Mucosa of stomach (tissue), 1 donor: ENCODE results near the gene TNNT1.
"Not testable (repeated sequence)": the region's sequence is repeated elsewhere in the genome, so short reads cannot be mapped to it uniquely, and the experiment has no call there.

Experiments used
- H3K27me3 ChIP-seq: one replicate; pipeline ENCODE4 v1.7.0; 2013; ENCODE audit warnings: mild to moderate bottlenecking, low read length; ENCODE audit not compliant: control insufficient read depth, insufficient read depth
- H3K36me3 ChIP-seq: one replicate; pipeline ENCODE4 v1.7.0; 2013; ENCODE audit warnings: low read length; ENCODE audit not compliant: control insufficient read depth, insufficient read depth
- H3K4me1 ChIP-seq: one replicate; pipeline ENCODE4 v1.7.0; 2013; ENCODE audit warnings: mild to moderate bottlenecking, low read length; ENCODE audit not compliant: control insufficient read depth, insufficient read depth
- H3K4me3 ChIP-seq: one replicate; pipeline ENCODE4 v1.7.0; 2013; ENCODE audit warnings: low read length
- H3K9ac ChIP-seq: one replicate; pipeline ENCODE4 v1.7.0; 2013; ENCODE audit warnings: mild to moderate bottlenecking, low read length, moderate library complexity
- H3K9me3 ChIP-seq: one replicate; pipeline ENCODE4 v1.7.0; 2013; ENCODE audit warnings: mild to moderate bottlenecking, low read length, moderate library complexity; ENCODE audit not compliant: control insufficient read depth
- donor health status: Pancreatic carcinoma.

Gene TNNT1

DNA sequence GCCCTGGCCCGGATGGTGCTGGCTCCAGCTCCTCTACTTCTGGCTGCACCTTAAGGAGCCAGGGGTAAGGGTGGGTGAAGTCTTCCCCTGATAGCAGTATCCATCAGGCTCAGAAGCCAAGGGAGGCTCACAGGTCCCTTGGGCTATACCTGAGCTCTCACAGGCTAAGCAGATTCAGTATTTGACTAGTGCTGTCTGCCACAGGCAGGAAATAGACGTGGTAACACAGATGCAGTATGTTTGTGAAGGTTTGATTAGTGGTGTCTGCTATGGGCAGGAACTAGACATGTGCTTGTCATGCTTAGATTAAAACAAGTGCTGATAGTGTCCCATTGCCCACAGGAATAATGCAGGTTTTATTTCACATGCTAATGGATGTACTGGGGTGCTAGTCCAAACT lies 27.1 kb upstream of the TNNT1 start:
- H3K9me3 ChIP-seq = no peaks in the 10 kb centered on the region
- no peak overlapping the region for H3K4me3 ChIP-seq
- H3K27me3 ChIP-seq = peaks cover 70% of the 10 kb centered on the region
- H3K9ac ChIP-seq = no peak overlapping the region
- no peaks in the 10 kb centered on the region for H3K36me3 ChIP-seq
- H3K4me1 ChIP-seq = peaks cover 24% of the 10 kb centered on the region

DNA sequence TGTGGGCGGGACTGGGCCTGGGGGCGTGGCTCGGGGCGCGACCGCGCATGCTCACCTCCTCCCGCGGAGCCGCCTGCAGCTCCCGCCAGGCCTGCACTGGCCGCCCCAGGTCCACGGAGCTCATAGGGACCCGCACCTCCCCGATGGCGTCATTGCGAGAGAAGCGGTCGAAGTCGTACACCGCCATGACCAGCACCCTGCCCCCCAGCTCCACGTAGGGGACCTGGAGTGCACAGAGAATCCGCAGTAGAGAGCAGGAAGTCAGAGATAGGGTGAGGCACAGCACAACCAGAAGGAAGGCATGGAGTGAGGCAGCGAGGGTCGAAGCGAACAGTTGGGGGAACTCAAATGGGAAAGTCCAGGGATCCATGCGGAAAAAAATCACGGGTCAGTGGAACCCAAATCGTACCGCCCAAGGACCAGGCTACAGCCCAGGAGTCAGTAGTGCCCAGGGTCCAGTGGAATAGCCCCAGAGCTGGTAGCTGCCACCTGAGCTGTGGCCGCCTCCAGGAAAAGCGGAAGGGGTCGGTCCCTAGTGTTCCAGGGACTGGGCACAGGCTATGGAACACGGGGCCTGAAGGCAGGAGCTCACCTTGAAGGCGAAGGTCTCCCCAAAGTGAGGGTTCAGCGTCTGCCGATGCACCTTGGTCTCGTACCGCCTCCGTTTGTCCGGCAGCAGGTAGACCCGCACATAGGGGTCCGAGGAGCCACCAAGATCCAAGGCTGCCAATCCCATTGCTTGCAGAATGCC lies 26.3 kb upstream of the TNNT1 start:
- Histone ChIP-seq H3K4me3 (no peak overlapping the region), H3K27me3 (peaks cover 76% of the 10 kb centered on the region), H3K9me3 (no peaks in the 10 kb centered on the region), H3K9ac (no peak overlapping the region), H3K4me1 (peaks cover 24% of the 10 kb centered on the region), H3K36me3 (no peaks in the 10 kb centered on the region)

DNA sequence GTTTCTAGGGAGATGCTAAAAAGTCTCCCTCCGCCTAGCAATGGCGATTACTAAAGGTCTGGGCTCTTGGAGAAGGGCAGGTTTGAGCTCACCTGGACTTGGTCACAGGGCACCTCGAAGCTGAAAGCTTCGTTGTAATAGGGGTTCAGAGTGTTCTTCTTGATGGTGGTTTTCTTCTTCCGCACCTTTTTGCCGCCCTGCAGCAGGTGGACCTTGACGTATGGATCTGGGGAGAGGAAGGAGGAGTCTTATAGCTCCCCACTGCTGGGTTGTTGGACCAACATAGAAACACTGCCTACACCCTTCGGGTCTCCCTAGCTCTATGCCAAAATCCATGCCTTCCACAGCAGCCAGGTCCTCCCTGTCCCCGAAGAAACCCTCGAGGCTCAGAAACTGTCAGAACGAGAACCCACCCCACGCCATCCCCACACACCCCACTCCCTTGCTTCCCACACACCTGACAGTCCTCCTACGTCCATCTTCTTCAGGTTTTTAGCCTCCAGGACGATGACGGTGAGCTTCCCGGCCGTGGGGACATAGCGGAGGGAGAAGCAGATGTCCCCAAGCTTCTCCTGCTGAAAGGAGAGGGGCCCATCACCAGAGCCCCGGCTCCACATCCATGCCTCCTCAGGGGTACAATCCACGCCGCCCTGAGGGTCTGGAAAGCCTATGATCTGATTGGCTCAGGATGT lies 25.6 kb upstream of the TNNT1 start:
- H3K36me3 ChIP-seq = no peaks in the 10 kb centered on the region
- peaks cover 18% of the 10 kb centered on the region for H3K4me1 ChIP-seq
- H3K9me3 ChIP-seq = no peaks in the 10 kb centered on the region
- peaks cover 72% of the 10 kb centered on the region for H3K27me3 ChIP-seq
- no peak overlapping the region for H3K4me3 ChIP-seq
- H3K9ac ChIP-seq = no peak overlapping the region

DNA sequence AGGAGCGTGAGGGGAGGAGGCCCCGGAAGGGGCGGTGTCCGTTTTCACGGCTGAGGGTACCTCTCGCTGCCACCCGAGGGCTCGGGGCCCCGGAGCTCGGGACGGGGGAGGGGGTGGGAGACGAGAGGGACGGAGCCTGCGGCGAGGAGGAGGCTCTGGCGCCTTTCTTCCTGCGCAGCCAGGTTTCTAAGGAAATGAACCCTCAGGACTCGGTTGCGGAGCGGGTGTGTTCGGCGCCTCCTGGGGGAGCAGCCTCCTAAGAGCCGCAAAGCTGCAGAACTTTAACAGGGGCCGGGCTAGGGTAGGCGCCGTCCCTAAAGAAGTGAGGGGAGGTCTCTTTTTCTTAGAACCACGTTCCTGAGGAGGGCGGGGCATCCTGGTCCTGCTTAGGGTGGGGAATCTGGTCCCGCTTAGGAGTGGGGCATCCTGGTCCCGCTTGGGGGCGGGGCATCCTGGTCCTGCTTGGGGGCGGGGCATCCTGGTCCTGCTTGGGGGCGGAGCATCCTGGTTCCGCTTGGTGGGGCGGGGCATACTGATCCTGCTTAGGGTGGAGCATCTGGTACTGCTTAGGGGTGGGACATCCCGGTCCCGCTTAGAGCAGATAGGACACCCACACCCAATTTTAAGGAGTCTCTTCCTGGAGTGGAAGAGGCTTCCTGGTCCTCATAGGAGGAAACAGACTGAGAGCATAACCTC lies 24.9 kb upstream of the TNNT1 start:
- H3K9me3 ChIP-seq = no peaks in the 10 kb centered on the region
- no peak overlapping the region for H3K9ac ChIP-seq
- H3K4me1 ChIP-seq = peaks cover 11% of the 10 kb centered on the region
- no peaks in the 10 kb centered on the region for H3K36me3 ChIP-seq
- H3K4me3 ChIP-seq = no peak overlapping the region
- H3K27me3 ChIP-seq = peaks cover 65% of the 10 kb centered on the region

DNA sequence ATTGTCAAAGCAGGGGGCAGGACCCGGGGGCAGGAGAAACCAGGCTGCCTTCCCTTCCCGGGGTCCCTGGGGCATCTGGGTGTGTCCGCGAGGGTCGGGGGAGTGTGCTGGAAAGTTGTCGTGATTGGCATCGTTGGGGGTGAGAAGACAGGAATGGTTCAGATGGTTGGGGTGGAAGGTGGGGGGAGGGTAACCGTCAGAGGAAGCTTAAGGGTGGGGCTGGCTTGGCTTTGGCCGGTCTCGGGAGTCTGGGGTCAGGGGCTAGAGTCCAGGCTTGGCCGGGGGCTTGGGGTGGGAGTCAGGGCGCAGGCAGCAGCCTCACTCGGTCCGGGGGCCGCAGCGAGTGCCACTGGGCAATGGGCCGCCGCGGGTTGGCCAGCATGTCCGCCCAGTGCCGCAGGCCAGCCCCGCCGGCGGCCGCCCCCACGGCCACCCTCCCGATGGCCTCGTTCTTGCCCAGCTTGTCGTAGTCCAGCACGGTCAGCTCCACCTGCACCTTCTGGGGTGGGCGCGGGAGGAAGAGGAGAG lies 24.2 kb upstream of the TNNT1 start:
- Histone ChIP-seq H3K27me3 (peaks cover 60% of the 10 kb centered on the region), H3K4me1 (peaks cover 11% of the 10 kb centered on the region), H3K9ac (no peak overlapping the region), H3K9me3 (no peaks in the 10 kb centered on the region), H3K36me3 (no peaks in the 10 kb centered on the region), H3K4me3 (no peak overlapping the region)

DNA sequence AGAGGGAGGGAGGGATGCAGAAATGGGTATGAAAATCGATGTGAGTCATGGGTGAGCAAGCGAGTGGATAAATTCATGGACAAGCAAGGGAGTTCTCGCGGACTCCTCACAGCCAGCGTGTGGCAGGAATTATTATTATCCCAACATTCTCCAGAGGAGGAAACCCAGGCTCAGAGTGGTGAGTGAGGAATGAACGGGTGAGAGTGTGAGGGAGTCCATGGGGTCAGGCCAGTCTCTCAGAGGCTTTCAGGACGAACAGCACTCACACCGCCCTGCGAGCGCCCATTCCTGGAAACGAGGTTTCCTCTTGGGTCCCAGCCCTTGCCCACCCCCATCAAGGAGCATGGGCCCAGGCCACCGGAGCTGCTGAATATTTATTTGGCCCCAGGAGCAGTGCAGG lies 23.7 kb upstream of the TNNT1 start:
- Histone ChIP-seq H3K27me3 (peaks cover 61% of the 10 kb centered on the region), H3K4me3 (no peak overlapping the region), H3K9me3 (no peaks in the 10 kb centered on the region), H3K36me3 (no peaks in the 10 kb centered on the region), H3K4me1 (peaks cover 11% of the 10 kb centered on the region), H3K9ac (no peak overlapping the region)

DNA sequence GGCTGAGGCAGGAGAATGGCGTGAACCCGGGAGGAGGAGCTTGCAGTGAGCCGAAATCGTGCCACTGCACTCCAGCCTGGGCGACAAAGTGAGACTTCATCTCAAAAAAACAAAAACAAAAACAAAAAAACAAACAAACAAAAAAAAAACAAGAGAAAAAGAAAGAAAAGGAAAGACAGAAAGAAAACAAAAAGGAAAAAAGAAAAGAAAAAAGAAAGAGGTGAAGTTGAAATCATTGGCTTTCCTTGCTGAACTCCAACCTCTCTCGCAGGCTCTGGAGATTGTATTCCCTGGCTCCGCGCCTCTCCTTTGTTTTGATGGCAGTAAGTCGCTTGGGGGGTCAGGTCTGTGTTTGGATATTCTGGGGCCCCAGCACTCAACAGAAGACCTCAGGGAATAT lies 23.3 kb upstream of the TNNT1 start:
- not testable (repeated sequence) for H3K36me3 ChIP-seq, H3K4me3 ChIP-seq, H3K9me3 ChIP-seq, H3K9ac ChIP-seq
- H3K27me3 ChIP-seq = peaks cover 65% of the 10 kb centered on the region
- peaks cover 15% of the 10 kb centered on the region for H3K4me1 ChIP-seq

DNA sequence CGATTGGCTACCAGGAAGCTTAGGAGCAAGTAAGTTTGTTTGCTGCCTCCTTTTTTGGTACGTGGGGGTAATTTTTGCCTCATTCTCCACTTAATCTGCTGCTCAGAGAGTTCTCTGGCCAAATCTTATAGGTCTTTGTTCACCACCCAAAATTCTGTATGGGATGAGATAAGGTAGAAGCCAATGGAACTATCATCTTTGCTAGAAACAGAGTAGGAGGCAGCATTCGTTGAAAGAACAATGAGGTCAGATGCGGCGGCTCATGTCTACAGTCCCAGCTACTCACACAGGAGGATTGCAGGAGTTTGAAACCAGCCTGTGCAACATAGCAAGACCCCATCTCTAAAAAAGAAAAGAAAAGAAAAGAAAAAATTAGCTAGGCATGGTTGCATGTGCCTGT lies 22.4 kb upstream of the TNNT1 start:
- peaks cover 18% of the 10 kb centered on the region for H3K4me1 ChIP-seq
- H3K36me3 ChIP-seq = no peaks in the 10 kb centered on the region
- H3K9me3 ChIP-seq = no peaks in the 10 kb centered on the region
- H3K9ac ChIP-seq = no peak overlapping the region
- H3K4me3 ChIP-seq = no peak overlapping the region
- peaks cover 60% of the 10 kb centered on the region for H3K27me3 ChIP-seq

DNA sequence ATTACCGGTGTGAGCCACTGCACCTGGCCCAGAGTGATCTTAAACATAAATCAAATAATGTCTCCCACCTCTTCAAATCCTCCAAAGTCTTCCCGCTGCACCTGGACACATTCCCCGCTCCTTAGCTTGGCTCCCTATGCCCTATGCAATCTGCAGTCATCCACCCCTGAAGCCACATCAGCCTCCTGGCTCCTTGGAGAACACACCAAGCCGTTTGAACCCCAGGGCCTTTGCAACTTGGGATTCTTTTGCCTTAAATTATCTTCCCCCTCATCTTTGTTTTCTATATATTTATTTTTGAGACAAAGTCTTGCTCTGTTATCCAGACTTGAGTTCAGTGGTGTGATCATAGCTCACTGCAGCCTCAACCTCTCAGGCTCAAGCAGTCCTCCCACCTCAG lies 20.1 kb upstream of the TNNT1 start:
- H3K27me3 ChIP-seq = peaks cover 39% of the 10 kb centered on the region
- no peak overlapping the region for H3K9ac ChIP-seq
- H3K4me1 ChIP-seq = peaks cover 15% of the 10 kb centered on the region
- no peaks in the 10 kb centered on the region for H3K36me3 ChIP-seq
- H3K4me3 ChIP-seq = no peak overlapping the region
- no peaks in the 10 kb centered on the region for H3K9me3 ChIP-seq

DNA sequence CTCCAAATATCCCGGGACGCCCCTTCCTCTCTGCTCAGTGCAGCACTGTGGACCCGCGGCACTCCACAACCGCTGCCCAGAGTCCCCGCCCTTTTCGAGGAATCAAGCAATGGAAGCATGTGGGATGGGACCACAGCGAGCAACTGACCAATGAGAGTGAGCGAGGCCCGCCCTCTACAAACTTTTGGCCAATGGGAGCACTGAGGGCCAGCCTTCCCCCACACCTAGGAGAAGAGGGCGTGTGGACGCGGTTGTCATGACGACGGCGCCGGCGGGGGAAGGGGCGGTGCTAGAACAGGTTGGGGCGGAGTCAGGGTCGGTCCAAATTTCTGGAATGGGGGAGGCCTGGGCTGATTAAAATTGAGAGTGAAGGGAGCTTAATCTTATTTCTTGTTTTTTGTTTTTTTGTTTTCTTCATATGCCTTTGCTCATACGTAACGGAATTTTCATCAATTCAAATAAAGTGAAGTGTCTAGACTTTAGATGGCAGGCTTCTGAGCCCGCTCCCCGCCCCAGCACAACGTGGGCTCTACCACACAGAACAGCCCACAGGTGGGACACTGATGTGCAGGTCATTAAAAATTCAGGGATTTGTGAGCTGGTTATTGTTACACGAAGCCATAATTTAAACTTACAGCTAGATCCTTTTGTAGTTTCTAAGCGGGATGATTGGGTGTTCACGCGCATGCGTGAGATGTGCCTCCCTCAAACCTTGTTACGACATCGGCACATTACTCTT lies 17.7 kb upstream of the TNNT1 start, which contains the start of gene DNAAF3:
TSS of gene DNAAF3 (minus strand) at position 84 of the 739 bp plus-strand sequence. CDS start 200 bp downstream, outside the sequence.
- H3K27me3 ChIP-seq = peaks cover 27% of the 10 kb centered on the region

DNA sequence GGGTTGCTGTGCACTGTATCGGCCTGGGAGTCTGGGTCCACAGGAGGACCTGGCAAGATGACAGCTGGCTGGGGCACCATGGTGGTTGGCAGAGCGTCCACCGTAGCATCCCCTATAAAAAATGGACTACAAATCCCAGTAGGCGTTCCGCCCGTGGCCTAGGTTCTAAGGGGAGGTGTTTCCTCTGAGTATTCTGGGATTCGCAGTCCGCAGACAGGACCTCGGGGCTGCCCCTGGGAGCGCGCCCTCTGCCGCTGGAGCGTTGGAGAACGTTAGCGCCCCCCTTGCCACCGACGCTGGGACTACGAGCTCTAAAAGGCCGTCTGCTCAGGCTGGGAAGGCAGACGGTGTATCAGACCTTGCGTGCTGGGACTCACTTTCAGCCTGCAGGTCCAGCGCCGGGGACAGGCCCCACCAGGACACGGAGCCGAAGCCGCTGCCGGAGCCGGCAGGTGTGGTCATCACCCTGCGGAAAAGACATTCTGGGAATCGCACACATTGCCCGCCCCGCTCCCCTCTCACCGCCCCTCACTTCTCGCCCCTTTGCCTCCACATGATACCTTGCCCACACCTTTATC lies 17.0 kb upstream of the TNNT1 start:
- no peaks in the 10 kb centered on the region for H3K36me3 ChIP-seq
- H3K27me3 ChIP-seq = peaks cover 27% of the 10 kb centered on the region
- peak overlapping the region; percentile 34 for H3K4me3 ChIP-seq
- H3K9ac ChIP-seq = no peak overlapping the region
- H3K4me1 ChIP-seq = peaks cover 7% of the 10 kb centered on the region
- H3K9me3 ChIP-seq = no peaks in the 10 kb centered on the region

More for the DNA sequence above, 17.7 kb upstream of the TNNT1 start, which contains the start of gene DNAAF3:
- Histone ChIP-seq H3K36me3 (no peaks in the 10 kb centered on the region), H3K9me3 (no peaks in the 10 kb centered on the region), H3K4me1 (peaks cover 7% of the 10 kb centered on the region), H3K9ac (no peak within 1 kb of the TSS), H3K4me3 (peak within 1 kb of the TSS; percentile 34)
